Subcutaneous preadipocyte (primary cell): ENCODE data around the gene SPATA1. TPM values are rescaled to one million over a fixed set of nuclear protein-coding genes. Genes with fewer than 3 reads are reported as not detected.

Experiments
- total RNA-seq: library from RNA; depleted of rRNA; stranded (reverse); fragments of >200 nt; gene quantifications from 2 replicates; pipeline ENCODE4 v1.2.3, GENCODE V29; 2012

SPATA1 gene
- 0.59 and 1.8 TPM in 2 replicates for total RNA-seq

GRCh38 chr1:84506002-84506728 is at the start of gene SPATA1, which contains the start of gene GNG5:
TSS of gene SPATA1 (plus strand) at chr1:84506386. CDS start at chr1:84516360, 9,974 bp downstream.
TSS of gene GNG5 (minus strand) at chr1:84506581. CDS start at chr1:84506091, 490 bp downstream.

GRCh38 chr1:84478876-84479868 is 27.0 kb upstream of the SPATA1 start, which contains the start of gene RPF1:
TSS of gene RPF1 (plus strand) at chr1:84479266. CDS start at chr1:84479282, 16 bp downstream.

DNA sequence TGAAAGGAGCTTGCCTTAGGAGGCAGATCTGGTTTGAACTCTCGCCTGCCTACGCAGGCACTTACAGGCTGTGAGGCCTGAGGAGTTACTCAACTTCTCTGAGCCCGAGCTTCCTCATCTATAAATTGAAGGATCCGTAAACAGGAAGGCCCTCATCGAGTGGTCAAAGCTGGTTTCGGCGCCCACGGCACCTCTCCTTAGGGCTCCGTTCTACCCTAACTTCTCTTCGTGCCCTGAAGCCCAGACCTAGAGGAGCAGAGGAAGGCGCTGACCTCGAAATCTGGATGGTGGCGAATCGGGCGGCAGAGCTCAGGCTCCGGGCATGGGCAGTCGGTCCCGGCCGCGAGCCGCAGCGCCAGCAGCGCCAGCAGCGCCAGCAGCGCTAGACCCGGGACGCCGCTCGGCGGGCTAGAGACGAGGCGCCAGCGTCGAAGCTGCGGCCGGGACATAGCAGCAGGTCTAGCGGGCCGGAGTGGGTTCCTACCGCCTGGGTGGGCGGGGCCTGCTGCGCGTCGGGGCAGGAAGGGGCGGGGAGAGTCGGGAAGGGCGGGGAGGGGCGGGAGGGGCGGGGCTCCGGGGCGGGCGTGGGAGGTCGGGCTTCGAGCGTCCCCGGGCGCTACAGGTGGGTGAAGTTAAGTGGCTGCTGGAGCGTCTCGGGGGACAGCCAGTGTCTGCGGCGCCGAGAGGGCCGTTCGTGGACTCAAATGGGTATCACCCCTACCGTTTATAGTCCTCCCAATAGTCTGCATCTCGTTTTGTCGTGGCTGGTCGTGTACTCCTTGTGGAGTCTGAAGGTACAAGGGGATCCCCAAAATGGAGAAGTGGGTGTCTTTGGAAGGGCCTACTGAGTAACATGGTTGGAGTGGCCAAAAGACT is 68.0 kb downstream of the SPATA1 start, which contains the start of gene CTBS:
CTBS (minus strand) TSS at position 474 of the 876 bp plus-strand sequence; CDS start at position 449, 25 bp downstream.

Other genes with a start within 250 kb of the SPATA1 start
- gene SAMD13, start 204.7 kb upstream of the SPATA1 start, total RNA-seq = 0.73 and 1.4 TPM in 2 replicates
- not detected in 2 replicates for gene DNASE2B, start 107.9 kb upstream of the SPATA1 start, total RNA-seq
- 26.5 and 37.7 TPM in 2 replicates for gene RPF1, start 27.1 kb upstream of the SPATA1 start, total RNA-seq
- 22.9 and 26.8 TPM in 2 replicates for gene GNG5, start 195 bp downstream of the SPATA1 start, total RNA-seq
- 8.1 and 8.8 TPM in 2 replicates for gene CTBS, start 68.1 kb downstream of the SPATA1 start, total RNA-seq
- 9.6 and 13.3 TPM in 2 replicates for gene SSX2IP, start 184.1 kb downstream of the SPATA1 start, total RNA-seq